SK-N-SH treated with all-trans-retinoic acid at 6 μM for 48 hours (cell line): ENCODE data around the gene TRIM22.

Experiments
- ARNTL ChIP-seq: fragments of 450-650 bp; formaldehyde crosslinking; IDR thresholded peaks from 2 replicates; pipeline ENCODE4 v1.5.0; 2020; ENCODE audit warnings: low read depth, mild to moderate bottlenecking, moderate library complexity, borderline replicate concordance
- CSRNP3 ChIP-seq: fragments of 250-450 bp; sonication (Bioruptor Pico); IDR thresholded peaks from 2 replicates; pipeline ENCODE4 v1.5.1; 2021; ENCODE audit warnings: mild to moderate bottlenecking, moderate library complexity
- RARB ChIP-seq: fragments of 250-450 bp; sonication (Bioruptor Pico); IDR thresholded peaks from 2 replicates; pipeline ENCODE4 v1.8.0; 2021; ENCODE audit warnings: mild to moderate bottlenecking, moderate library complexity
- SNAI2 ChIP-seq: fragments of 250-450 bp; sonication (Bioruptor Pico); IDR thresholded peaks from 2 replicates; pipeline ENCODE4 v1.5.0; 2020; ENCODE audit warnings: mild to moderate bottlenecking, moderate library complexity
- TCF4 ChIP-seq: fragments of 250-450 bp; sonication (Bioruptor Pico); IDR thresholded peaks from 2 replicates; pipeline ENCODE4 v1.8.0; 2021; ENCODE audit warnings: mild to moderate bottlenecking, moderate library complexity, borderline replicate concordance
- TOX ChIP-seq: fragments of 250-450 bp; sonication (Bioruptor Pico); IDR thresholded peaks from 2 replicates; pipeline ENCODE4 v1.8.0; 2021; ENCODE audit warnings: mild to moderate bottlenecking, moderate library complexity, borderline replicate concordance
- ZC3H10 ChIP-seq: fragments of 250-450 bp; sonication (Bioruptor Pico); IDR thresholded peaks from 2 replicates; pipeline ENCODE4 v1.5.1; 2021; ENCODE audit warnings: mild to moderate bottlenecking, moderate library complexity
- ZNF565 ChIP-seq: fragments of 450-650 bp; formaldehyde crosslinking; conservative IDR thresholded peaks from 2 replicates; pipeline ENCODE4 v1.5.0; 2020; ENCODE audit warnings: low read depth, mild to moderate bottlenecking, moderate library complexity
- TF ChIP-seq, protein P1 (sequence below): fragments of 250-450 bp; sonication (Bioruptor Pico); IDR thresholded peaks from 2 replicates; pipeline ENCODE4 v1.5.0; 2020; ENCODE audit warnings: mild to moderate bottlenecking, moderate library complexity
- TF ChIP-seq, protein P2 (sequence below): fragments of 250-450 bp; sonication (Bioruptor Pico); IDR thresholded peaks from 2 replicates; pipeline ENCODE4 v1.8.0; 2020; ENCODE audit warnings: mild to moderate bottlenecking, moderate library complexity, borderline replicate concordance
- TF ChIP-seq, protein P3 (sequence below): fragments of 250-450 bp; sonication (Bioruptor Pico); IDR thresholded peaks from 2 replicates; pipeline ENCODE4 v1.8.0; 2021; ENCODE audit warnings: low read depth, mild to moderate bottlenecking, moderate library complexity, borderline replicate concordance

GRCh38 chr11:5738431-5738830 is 48.8 kb downstream of the TRIM22 start:
- TF ChIP-seq, protein P1, sequence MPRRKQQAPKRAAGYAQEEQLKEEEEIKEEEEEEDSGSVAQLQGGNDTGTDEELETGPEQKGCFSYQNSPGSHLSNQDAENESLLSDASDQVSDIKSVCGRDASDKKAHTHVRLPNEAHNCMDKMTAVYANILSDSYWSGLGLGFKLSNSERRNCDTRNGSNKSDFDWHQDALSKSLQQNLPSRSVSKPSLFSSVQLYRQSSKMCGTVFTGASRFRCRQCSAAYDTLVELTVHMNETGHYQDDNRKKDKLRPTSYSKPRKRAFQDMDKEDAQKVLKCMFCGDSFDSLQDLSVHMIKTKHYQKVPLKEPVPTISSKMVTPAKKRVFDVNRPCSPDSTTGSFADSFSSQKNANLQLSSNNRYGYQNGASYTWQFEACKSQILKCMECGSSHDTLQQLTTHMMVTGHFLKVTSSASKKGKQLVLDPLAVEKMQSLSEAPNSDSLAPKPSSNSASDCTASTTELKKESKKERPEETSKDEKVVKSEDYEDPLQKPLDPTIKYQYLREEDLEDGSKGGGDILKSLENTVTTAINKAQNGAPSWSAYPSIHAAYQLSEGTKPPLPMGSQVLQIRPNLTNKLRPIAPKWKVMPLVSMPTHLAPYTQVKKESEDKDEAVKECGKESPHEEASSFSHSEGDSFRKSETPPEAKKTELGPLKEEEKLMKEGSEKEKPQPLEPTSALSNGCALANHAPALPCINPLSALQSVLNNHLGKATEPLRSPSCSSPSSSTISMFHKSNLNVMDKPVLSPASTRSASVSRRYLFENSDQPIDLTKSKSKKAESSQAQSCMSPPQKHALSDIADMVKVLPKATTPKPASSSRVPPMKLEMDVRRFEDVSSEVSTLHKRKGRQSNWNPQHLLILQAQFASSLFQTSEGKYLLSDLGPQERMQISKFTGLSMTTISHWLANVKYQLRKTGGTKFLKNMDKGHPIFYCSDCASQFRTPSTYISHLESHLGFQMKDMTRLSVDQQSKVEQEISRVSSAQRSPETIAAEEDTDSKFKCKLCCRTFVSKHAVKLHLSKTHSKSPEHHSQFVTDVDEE (CRISPR knock-in tag) = no peak
- TF ChIP-seq TCF4 (CRISPR knock-in tag) = no peak
- no peak for TF ChIP-seq ZC3H10 (CRISPR knock-in tag)
- TF ChIP-seq RARB (CRISPR knock-in tag) = no peak
- TF ChIP-seq TOX (CRISPR knock-in tag) = no peak
- no peak for TF ChIP-seq ZNF565 (CRISPR knock-in tag)
- TF ChIP-seq, protein P2, sequence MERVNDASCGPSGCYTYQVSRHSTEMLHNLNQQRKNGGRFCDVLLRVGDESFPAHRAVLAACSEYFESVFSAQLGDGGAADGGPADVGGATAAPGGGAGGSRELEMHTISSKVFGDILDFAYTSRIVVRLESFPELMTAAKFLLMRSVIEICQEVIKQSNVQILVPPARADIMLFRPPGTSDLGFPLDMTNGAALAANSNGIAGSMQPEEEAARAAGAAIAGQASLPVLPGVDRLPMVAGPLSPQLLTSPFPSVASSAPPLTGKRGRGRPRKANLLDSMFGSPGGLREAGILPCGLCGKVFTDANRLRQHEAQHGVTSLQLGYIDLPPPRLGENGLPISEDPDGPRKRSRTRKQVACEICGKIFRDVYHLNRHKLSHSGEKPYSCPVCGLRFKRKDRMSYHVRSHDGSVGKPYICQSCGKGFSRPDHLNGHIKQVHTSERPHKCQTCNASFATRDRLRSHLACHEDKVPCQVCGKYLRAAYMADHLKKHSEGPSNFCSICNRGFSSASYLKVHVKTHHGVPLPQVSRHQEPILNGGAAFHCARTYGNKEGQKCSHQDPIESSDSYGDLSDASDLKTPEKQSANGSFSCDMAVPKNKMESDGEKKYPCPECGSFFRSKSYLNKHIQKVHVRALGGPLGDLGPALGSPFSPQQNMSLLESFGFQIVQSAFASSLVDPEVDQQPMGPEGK = no peak
- no peak for TF ChIP-seq SNAI2 (CRISPR knock-in tag)
- no peak for TF ChIP-seq ARNTL (CRISPR knock-in tag)
- TF ChIP-seq CSRNP3 (CRISPR knock-in tag) = no peak
- TF ChIP-seq, protein P3, sequence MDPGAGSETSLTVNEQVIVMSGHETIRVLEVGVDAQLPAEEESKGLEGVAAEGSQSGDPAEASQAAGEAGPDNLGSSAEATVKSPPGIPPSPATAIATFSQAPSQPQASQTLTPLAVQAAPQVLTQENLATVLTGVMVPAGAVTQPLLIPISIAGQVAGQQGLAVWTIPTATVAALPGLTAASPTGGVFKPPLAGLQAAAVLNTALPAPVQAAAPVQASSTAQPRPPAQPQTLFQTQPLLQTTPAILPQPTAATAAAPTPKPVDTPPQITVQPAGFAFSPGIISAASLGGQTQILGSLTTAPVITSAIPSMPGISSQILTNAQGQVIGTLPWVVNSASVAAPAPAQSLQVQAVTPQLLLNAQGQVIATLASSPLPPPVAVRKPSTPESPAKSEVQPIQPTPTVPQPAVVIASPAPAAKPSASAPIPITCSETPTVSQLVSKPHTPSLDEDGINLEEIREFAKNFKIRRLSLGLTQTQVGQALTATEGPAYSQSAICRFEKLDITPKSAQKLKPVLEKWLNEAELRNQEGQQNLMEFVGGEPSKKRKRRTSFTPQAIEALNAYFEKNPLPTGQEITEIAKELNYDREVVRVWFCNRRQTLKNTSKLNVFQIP (CRISPR knock-in tag) = no peak
